IMR-90 (cell line): Measurements from ENCODE around the gene ZNF700. TPM values are rescaled to one million over a fixed set of nuclear protein-coding genes. Genes with fewer than 3 reads are reported as not detected.

Experiments used
- ATAC-seq: fragments of 200-7000 bp; cut with Tn5 transposase; 2 replicates; pipeline ENCODE4 v1.9.1; 2020; ENCODE audit warnings: low read depth, mild to moderate bottlenecking, moderate library complexity
- BruUV-seq: library from RNA; stranded (reverse); fragments of 400-500 nt; replicated peaks from 2 replicates; lab custom pipeline; 2021; lab: Mats Ljungman, UMichigan
- CTCF ChIA-PET: fragments of 300-600 bp; formaldehyde crosslinking; extraction: SDS; loops from one replicate; lab custom pipeline; 2021; ENCODE audit warnings: antibody characterized with exemption; lab: Yijun Ruan, JAX
- POLR2A ChIA-PET: fragments of 300-600 bp; sonication (Branson Sonifier 250); formaldehyde crosslinking; loops from one replicate; lab custom pipeline; 2022; ENCODE audit warnings: antibody characterized with exemption; ENCODE audit not compliant: unreplicated experiment; lab: Charles Lee
- DNase-seq: peaks from one replicate; pipeline ENCODE4 v3.0.0; 2013
- H2AFZ ChIP-seq: replicated peaks from 2 replicates; pipeline ENCODE3; 2013; ENCODE audit warnings: low read length, mild to moderate bottlenecking; ENCODE audit not compliant: poor library complexity
- H2AK5ac ChIP-seq: 2 replicates; pipeline ENCODE4 v1.6.1; 2013; ENCODE audit warnings: low read depth, low read length, inconsistent platforms
- H2AK9ac ChIP-seq: replicated peaks from 2 replicates; pipeline ENCODE3; 2013; ENCODE audit warnings: mild to moderate bottlenecking, low read depth, low read length, moderate library complexity; ENCODE audit not compliant: poor library complexity
- H2BK120ac ChIP-seq: 2 replicates; pipeline ENCODE4 v1.6.1; 2013; ENCODE audit warnings: low read depth, low read length, inconsistent platforms
- H2BK15ac ChIP-seq: 3 replicates; pipeline ENCODE4 v1.6.1; 2013; ENCODE audit warnings: low read depth, low read length, inconsistent platforms
- H2BK20ac ChIP-seq: 2 replicates; pipeline ENCODE4 v1.6.1; 2013; ENCODE audit warnings: low read depth, mild to moderate bottlenecking, inconsistent platforms, low read length, moderate library complexity
- H2BK5ac ChIP-seq: 2 replicates; pipeline ENCODE4 v1.6.1; 2013; ENCODE audit warnings: mild to moderate bottlenecking, low read depth, low read length, inconsistent platforms; ENCODE audit not compliant: poor library complexity, severe bottlenecking
- H3K14ac ChIP-seq: replicated peaks from 2 replicates; pipeline ENCODE4 v1.6.1; 2013; ENCODE audit warnings: low read depth, low read length, inconsistent platforms
- H3K18ac ChIP-seq: 2 replicates; pipeline ENCODE4 v1.6.1; 2013; ENCODE audit warnings: low read depth, low read length, control low read depth
- H3K23ac ChIP-seq: 2 replicates; pipeline ENCODE4 v1.6.1; 2013; ENCODE audit warnings: low read depth, low read length, inconsistent platforms
- H3K27ac ChIP-seq: 2 replicates; pipeline ENCODE4 v1.5.1; 2013; ENCODE audit warnings: mild to moderate bottlenecking, control low read depth, low read length; ENCODE audit not compliant: insufficient read depth
- H3K27me3 ChIP-seq: 2 replicates; pipeline ENCODE4 v1.6.1; 2013; ENCODE audit warnings: low read length; ENCODE audit not compliant: control insufficient read depth, insufficient read depth
- H3K36me3 ChIP-seq: 2 replicates; pipeline ENCODE4 v1.6.1; 2013; ENCODE audit warnings: low read length, mixed read lengths; ENCODE audit not compliant: control insufficient read depth, insufficient read depth
- H3K4ac ChIP-seq: 2 replicates; pipeline ENCODE4 v1.6.1; 2013; ENCODE audit warnings: low read depth, low read length, inconsistent platforms
- H3K4me1 ChIP-seq: 2 replicates; pipeline ENCODE4 v1.6.1; 2013; ENCODE audit warnings: low read length, mixed read lengths; ENCODE audit not compliant: control insufficient read depth, insufficient read depth
- H3K4me2 ChIP-seq: 2 replicates; pipeline ENCODE4 v1.6.1; 2013; ENCODE audit warnings: low read depth, mild to moderate bottlenecking, control low read depth, low read length, moderate library complexity
- H3K4me3 ChIP-seq: 2 replicates; pipeline ENCODE4 v1.5.1; 2013; ENCODE audit warnings: low read depth, mild to moderate bottlenecking, control low read depth, low read length, moderate library complexity; ENCODE audit not compliant: insufficient read depth
- H3K56ac ChIP-seq: 2 replicates; pipeline ENCODE4 v1.6.1; 2013; ENCODE audit warnings: low read length, inconsistent platforms; ENCODE audit not compliant: insufficient read depth; ENCODE audit errors: extremely low read depth
- H3K79me1 ChIP-seq, 2 experiments: 2 replicates each; pipeline ENCODE4 v1.6.1; 2013; ENCODE audit warnings: low read length in 2 of 2, inconsistent platforms in 1 of 2, low read depth in 1 of 2
- H3K9ac ChIP-seq: 2 replicates; pipeline ENCODE4 v1.6.1; 2013; ENCODE audit warnings: low read depth, low read length, control low read depth
- H3K9me1 ChIP-seq: 2 replicates; pipeline ENCODE4 v1.6.1; 2013; ENCODE audit warnings: low read length, inconsistent platforms; ENCODE audit not compliant: insufficient read depth
- H3K9me3 ChIP-seq: 2 replicates; pipeline ENCODE4 v1.6.1; 2013; ENCODE audit warnings: low read length; ENCODE audit not compliant: control insufficient read depth, insufficient read depth
- H4K20me1 ChIP-seq: 2 replicates; pipeline ENCODE4 v1.6.1; 2013; ENCODE audit warnings: low read length, inconsistent platforms; ENCODE audit not compliant: insufficient read depth
- H4K5ac ChIP-seq: 2 replicates; pipeline ENCODE4 v1.6.1; 2013; ENCODE audit warnings: mild to moderate bottlenecking, low read depth, low read length, control low read depth
- H4K8ac ChIP-seq, 2 experiments: 2 replicates each; pipeline ENCODE4 v1.6.1; 2013; ENCODE audit warnings: low read depth in 2 of 2, low read length in 2 of 2, control low read depth in 1 of 2, inconsistent platforms in 1 of 2
- H4K91ac ChIP-seq: 2 replicates; pipeline ENCODE4 v1.6.1; 2013; ENCODE audit warnings: low read depth, low read length, inconsistent platforms; ENCODE audit not compliant: insufficient read depth
- BHLHE40 ChIP-seq: fragments of 150-350 bp; IDR thresholded peaks from 2 replicates; pipeline ENCODE4 v1.6.1; 2016; ENCODE audit warnings: mild to moderate bottlenecking, low read depth, low read length
- CEBPB ChIP-seq: IDR thresholded peaks from 2 replicates; pipeline ENCODE4 v1.6.1; 2012; ENCODE audit warnings: low read depth, low read length, improper control_type of control experiment
- CHD1 ChIP-seq: IDR thresholded peaks from 2 replicates; pipeline ENCODE4 v1.6.1; 2012; ENCODE audit warnings: low read depth, low read length, improper control_type of control experiment
- FOS ChIP-seq: fragments of 150-350 bp; IDR thresholded peaks from 2 replicates; pipeline ENCODE4 v1.6.1; 2016; ENCODE audit warnings: low read depth, low read length
- MAZ ChIP-seq: IDR thresholded peaks from 2 replicates; pipeline ENCODE4 v1.6.1; 2012; ENCODE audit warnings: low read depth, mild to moderate bottlenecking, low read length, improper control_type of control experiment, moderate library complexity, borderline replicate concordance
- MXI1 ChIP-seq: IDR thresholded peaks from 2 replicates; pipeline ENCODE4 v1.6.1; 2012; ENCODE audit warnings: low read depth, mild to moderate bottlenecking, low read length, moderate library complexity, borderline replicate concordance
- NFE2L2 ChIP-seq: fragments of 150-350 bp; IDR thresholded peaks from 2 replicates; pipeline ENCODE4 v1.6.1; 2016; ENCODE audit warnings: low read depth, mild to moderate bottlenecking, low read length
- POLR2A ChIP-seq: IDR thresholded peaks from 2 replicates; pipeline ENCODE4 v1.6.1; 2012; ENCODE audit warnings: mild to moderate bottlenecking, low read depth, low read length
- RAD21 ChIP-seq: IDR thresholded peaks from 2 replicates; pipeline ENCODE4 v1.6.1; 2012; ENCODE audit warnings: low read length, improper control_type of control experiment
- RCOR1 ChIP-seq: IDR thresholded peaks from 2 replicates; pipeline ENCODE4 v1.6.1; 2012; ENCODE audit warnings: mild to moderate bottlenecking, low read length, improper control_type of control experiment; ENCODE audit not compliant: insufficient replicate concordance
- WGBS, 2 experiments: methylation state at CpG; one replicate each; pipeline versions ENCODE4 v1.1.5 to v1.1.7; 2013; ENCODE audit warnings: missing lambda C conversion rate in 2 of 2; ENCODE audit not compliant: insufficient read length in 1 of 2; ENCODE audit errors: extremely low coverage in 2 of 2; 5-methylcytosine and 5-hydroxymethylcytosine counted together
- dilution Hi-C: fragments of 300-500 bp; cut with HindIII; formaldehyde crosslinking; loops from one replicate; pipeline ENCODE4 v1.14.3; 2018; ENCODE audit warnings: low sequenced_read_pairs; ENCODE audit not compliant: unreplicated experiment
- in situ Hi-C: fragments of 300-500 bp; cut with MboI; formaldehyde crosslinking; loops from 3 replicates; pipeline ENCODE4 v1.14.3; 2019; ENCODE audit warnings: low sequenced_read_pairs, inconsistent platforms, mixed read lengths
- intact Hi-C: fragments of 100-400 bp; cut with micrococcal nuclease; formaldehyde crosslinking; loops from 2 replicates; pipeline ENCODE4 v1.10.0; 2022
- polyA plus RNA-seq, 3 experiments: library from polyadenylated mRNA; depleted of rRNA; stranded (reverse); fragments of >200 nt; gene quantifications; 2 replicates each; pipeline ENCODE4 v1.2.3, GENCODE V29; 2012; ENCODE audit warnings: low replicate concordance in 1 of 3
- total RNA-seq: library from RNA; depleted of rRNA; stranded (reverse); fragments of >200 nt; gene quantifications from 2 replicates; pipeline ENCODE4 v1.2.3, GENCODE V29; 2012
- TF ChIP-seq, protein P1 (sequence below): fragments of 150-350 bp; IDR thresholded peaks from 2 replicates; pipeline ENCODE4 v1.6.1; 2016; ENCODE audit warnings: low read depth, mild to moderate bottlenecking, low read length, moderate library complexity, borderline replicate concordance
- TF ChIP-seq, protein P2 (sequence below): fragments of 150-350 bp; IDR thresholded peaks from 2 replicates; pipeline ENCODE4 v1.6.1; 2017; ENCODE audit warnings: mild to moderate bottlenecking, antibody characterized with exemption, low read length, low read depth

Gene ZNF700
- total and polyA plus RNA-seq, 2 of the 4 experiments (the other 2 are of a cell fraction) = 5.3 to 10.2 TPM

GRCh38 chr19:11880598-11880997 is 44.3 kb upstream of the ZNF700 start:
- H4K5ac ChIP-seq = no peak overlapping the region
- no peak overlapping the region for H2BK5ac ChIP-seq
- no peak overlapping the region for H2BK120ac ChIP-seq
- H2AK9ac ChIP-seq = no peak overlapping the region
- no peak overlapping the region for H3K23ac ChIP-seq
- no peak overlapping the region for H3K18ac ChIP-seq
- no peaks in the 10 kb centered on the region for H4K20me1 ChIP-seq
- ChIA-PET CTCF (interaction anchor here (1.5 kb wide), 1 partner anchor 108 kb away, joined by 3 read pairs; no protein-coding TSS in a partner anchor), POLR2A (no interaction called here)
- no peak overlapping the region for H3K9ac ChIP-seq
- H3K27ac ChIP-seq = no peak overlapping the region
- no peak overlapping the region for H3K4ac ChIP-seq
- ATAC-seq (no peak), DNase-seq (no peak)
- H4K91ac ChIP-seq = no peak overlapping the region
- BruUV-seq = no TSS peak
- H2BK20ac ChIP-seq = no peak overlapping the region
- H4K8ac ChIP-seq = no peak overlapping the region
- H2BK15ac ChIP-seq = no peak overlapping the region
- H3K56ac ChIP-seq = no peak overlapping the region
- dilution Hi-C loops (no loop called here), intact Hi-C loops (loop anchor here (5.0 kb wide), 2 partner anchors 83 to 792 kb away; partner anchors contain the start of gene ZNF491), in situ Hi-C loops (loop anchor here (5.0 kb wide), 1 partner anchor 262 kb away; the partner anchor contains the start of gene ZNF20)
- no peaks in the 10 kb centered on the region for H3K4me1 ChIP-seq
- WGBS, 2 experiments = 100% methylated on average over 3 of the region's 12 CpGs; no CpG with 5 or more reads in 1 of the 2 experiments
- H3K27me3 ChIP-seq = no peaks in the 10 kb centered on the region
- H3K9me1 ChIP-seq = no peaks in the 10 kb centered on the region
- no peak overlapping the region for H2AFZ ChIP-seq
- H3K4me3 ChIP-seq = no peak overlapping the region
- H3K9me3 ChIP-seq = no peaks in the 10 kb centered on the region
- H3K14ac ChIP-seq = no peak overlapping the region
- H3K79me1 ChIP-seq = no peaks in the 10 kb centered on the region
- no peaks in the 10 kb centered on the region for H3K36me3 ChIP-seq
- H3K4me2 ChIP-seq = no peak overlapping the region
- no peak overlapping the region for H2AK5ac ChIP-seq
- TF ChIP-seq MAZ (no peak), MXI1 (no peak), BHLHE40 (no peak), RCOR1 (no peak), FOS (no peak), NFE2L2 (no peak), CEBPB (no peak), RAD21 (no peak), CHD1 (no peak), POLR2A (no peak)
- TF ChIP-seq, protein P1, sequence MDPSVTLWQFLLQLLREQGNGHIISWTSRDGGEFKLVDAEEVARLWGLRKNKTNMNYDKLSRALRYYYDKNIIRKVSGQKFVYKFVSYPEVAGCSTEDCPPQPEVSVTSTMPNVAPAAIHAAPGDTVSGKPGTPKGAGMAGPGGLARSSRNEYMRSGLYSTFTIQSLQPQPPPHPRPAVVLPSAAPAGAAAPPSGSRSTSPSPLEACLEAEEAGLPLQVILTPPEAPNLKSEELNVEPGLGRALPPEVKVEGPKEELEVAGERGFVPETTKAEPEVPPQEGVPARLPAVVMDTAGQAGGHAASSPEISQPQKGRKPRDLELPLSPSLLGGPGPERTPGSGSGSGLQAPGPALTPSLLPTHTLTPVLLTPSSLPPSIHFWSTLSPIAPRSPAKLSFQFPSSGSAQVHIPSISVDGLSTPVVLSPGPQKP = no peak
- TF ChIP-seq, protein P2, sequence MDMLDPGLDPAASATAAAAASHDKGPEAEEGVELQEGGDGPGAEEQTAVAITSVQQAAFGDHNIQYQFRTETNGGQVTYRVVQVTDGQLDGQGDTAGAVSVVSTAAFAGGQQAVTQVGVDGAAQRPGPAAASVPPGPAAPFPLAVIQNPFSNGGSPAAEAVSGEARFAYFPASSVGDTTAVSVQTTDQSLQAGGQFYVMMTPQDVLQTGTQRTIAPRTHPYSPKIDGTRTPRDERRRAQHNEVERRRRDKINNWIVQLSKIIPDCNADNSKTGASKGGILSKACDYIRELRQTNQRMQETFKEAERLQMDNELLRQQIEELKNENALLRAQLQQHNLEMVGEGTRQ = no peak
